HG03196 (cell line): ENCODE results near the gene CDH3.
A peak's percentile ranks its signal among the peaks of the same experiment; 100 is the strongest.
"Not testable (repeated sequence)": the region's sequence is repeated elsewhere in the genome, so short reads cannot be mapped to it uniquely, and the experiment has no call there.

Experiments used
- ATAC-seq: cut with Tn5 transposase; IDR thresholded peaks from one replicate; pipeline ENCODE4 v1.9.1; 2021; ENCODE audit not compliant: unreplicated experiment

The CDH3 gene

GRCh38 chr16:68700831-68701230 is 55.7 kb downstream of the CDH3 start:
- no peak for ATAC-seq

- ATAC-seq, result no peak
Measured at GRCh38 chr16:68704232-68704867, 59.2 kb downstream of the CDH3 start.

DNA sequence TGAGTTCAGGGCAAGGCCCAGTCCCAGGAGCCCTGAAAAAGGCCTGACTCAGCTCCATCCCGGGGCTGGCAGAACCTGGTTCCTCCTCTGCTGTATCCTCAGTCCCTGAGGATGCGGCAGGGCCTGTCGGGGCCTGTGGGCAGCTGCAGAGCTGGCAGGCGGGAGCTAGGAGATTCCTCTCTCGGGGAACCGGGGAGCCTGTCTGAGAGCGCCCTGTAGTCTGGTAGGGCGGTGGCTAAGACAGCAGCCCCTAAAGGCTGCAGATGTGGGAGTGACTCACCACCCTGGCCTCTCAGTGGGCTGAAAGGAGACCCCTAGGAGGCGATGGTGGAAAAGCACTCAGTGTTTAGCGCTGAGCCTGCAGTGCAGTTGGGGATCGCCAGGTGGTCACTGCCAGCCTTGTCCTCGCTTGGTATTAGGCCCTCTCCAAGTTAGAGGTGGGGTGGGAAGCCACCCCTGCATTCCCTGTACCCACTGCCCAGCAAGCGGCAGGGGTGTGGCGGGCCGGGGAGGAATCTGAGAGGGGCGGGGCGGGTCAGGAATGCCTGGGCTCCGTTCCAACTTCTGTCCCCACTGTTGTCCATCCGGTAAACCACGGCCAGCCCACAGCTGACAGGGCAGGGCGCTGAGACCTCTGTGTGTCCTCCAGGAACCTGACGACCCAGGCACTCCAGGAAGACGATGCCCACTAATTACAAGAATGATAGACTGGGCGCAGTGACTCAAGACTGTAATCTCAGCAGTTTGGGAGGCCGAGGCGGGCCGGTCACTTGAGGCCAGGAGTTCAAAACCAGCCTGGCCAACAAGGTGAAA is 62.4 kb downstream of the CDH3 start:
- no peak for ATAC-seq

DNA sequence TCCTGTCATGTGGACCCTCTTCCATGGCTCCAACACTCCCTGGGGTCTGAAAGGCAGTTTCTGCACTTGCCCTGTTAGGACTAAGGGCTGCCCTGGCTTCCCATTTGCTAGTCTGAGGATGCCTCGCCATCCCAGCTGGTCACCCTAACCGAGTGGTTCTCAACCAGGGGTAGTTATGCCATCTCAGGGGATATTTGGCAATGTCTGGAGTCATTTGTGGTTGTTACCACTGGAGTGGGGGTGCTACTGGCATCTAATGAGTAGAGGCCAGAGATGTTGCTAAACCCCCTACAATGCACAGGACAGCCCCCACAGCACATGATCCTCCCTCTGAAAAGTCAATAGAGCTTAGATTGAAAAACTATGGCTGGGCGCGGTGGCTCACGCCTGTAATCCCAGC is 65.1 kb downstream of the CDH3 start:
- no peak for ATAC-seq

- no peak for ATAC-seq
Measured at GRCh38 chr16:68711421-68712139, 66.5 kb downstream of the CDH3 start.

GRCh38 chr16:68713361-68713760 is 68.3 kb downstream of the CDH3 start:
- no peak for ATAC-seq

GRCh38 chr16:68715471-68715870 is 70.4 kb downstream of the CDH3 start:
- no peak for ATAC-seq

DNA sequence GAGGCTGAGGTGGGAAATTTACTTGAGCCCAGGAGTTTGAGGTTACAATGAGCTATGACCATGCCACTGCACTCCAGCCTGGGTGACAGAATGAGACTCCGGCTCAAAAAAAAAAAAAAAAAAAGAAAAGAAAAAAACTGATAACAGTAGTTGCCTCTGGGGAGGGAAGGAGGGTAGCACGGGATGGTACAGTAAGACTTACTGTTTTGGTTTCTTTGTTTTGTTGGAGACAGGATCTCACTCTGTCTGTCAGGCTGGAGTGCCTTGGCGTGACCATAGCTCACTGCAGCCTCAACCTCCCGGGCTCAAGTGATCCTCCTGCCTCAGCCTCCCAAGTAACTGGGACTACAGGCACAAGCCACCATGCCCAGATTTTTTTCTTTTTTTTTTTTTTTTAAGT is 71.4 kb downstream of the CDH3 start:
- ATAC-seq, result not testable (repeated sequence)

DNA sequence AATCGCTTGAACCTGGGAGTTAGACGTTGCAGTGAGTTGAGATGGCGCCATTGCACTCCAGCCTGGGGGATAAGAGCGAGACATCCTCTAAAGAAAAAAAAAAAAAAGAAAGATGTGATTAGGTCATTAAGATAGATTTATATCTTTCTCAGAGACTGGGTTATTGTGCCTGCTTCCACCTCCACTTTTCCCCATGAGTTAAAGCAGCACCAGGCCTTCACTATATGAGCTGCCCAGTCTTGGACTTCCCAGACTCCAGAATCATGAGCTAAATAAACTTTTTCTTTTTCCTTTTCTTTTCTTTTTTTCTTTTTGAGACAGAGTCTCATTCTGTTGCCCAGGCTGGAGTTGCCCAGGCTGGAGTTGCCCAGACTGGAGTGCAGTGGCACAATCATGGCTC is 72.6 kb downstream of the CDH3 start:
- ATAC-seq, result no peak

DNA sequence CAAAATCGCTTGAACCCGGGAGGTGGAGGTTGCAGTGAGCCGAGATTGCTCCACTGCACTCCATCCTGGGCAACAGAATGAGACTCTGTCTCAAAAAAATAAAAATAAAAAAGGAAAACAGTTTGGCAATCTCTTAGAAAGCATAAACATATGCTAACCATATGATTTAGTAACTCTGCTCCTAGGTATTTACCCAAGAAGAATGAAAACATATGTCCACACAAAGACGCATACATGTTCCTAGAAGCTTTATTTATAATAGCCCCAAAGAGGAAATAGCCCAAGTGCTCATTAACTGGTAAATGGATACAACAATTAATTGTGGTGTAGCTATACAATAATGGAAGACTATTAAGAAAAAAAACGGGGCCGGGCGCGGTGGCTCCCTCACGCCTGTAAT is 73.5 kb downstream of the CDH3 start:
- ATAC-seq, result no peak

- ATAC-seq, result peak; percentile 77
Measured at GRCh38 chr16:68719993-68720489, 74.9 kb downstream of the CDH3 start.

DNA sequence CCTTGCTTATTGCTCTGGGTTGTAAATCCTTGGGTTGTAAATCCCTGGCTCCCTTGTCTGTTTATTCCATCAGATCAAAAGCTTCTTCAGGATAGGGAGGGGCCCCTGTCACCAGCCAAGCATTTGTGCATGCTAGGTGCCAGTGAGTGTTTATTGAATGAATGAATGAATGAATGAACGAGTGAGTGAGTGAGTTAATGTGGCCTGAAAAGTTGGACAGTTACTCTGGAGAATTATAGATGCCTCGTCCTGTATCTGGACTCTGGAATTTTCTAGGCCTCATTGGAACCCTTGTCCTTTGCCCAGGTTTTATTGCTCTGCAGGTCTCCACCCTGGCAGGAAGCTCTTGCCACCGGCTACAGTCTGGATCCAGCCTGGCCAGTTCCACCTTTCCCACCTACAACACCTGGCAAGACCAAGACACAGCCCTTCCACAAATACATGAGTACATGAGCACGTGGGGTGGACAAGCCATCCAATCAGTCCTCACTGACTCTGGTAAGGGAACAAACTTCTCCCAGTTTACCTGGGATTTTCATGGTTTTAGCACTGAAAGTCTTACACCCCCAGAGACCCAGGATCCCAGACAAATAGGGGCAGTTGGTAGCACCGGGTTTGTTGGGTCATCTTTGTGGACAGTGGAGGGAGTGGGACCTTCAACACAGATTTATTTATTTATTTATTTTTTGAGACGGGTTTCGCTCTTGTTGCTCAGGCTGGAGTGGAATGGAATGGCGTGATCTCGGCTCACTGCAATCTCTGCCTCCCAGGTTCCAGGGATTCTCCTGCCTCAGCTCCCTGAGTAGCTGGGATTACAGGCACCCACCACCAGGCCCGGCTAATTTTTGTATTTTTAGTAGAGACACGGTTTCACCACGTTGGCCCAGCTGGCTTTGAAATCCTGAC is 77.3 kb downstream of the CDH3 start:
- ATAC-seq, result no peak

GRCh38 chr16:68724797-68725196 is 79.7 kb downstream of the CDH3 start:
- no peak for ATAC-seq

DNA sequence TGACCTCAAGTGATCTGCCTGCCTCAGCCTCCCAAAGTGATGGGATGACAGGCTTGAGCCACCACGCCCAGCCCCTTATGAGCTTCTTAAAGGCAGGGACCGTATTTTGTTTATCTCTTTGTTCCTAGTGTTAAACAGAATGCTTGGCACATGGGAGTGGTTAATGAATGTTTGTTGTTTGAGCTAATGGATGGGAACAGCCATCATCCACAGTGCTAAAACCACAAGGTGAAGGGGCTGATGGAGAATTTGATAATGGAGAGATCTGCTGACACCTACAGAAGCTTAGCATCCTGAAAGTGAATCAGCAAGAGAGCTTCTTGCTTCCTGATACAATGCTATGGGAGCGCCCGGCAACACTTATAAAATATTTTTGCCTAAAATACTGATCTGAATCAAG is 83.4 kb downstream of the CDH3 start:
- ATAC-seq, result no peak

DNA sequence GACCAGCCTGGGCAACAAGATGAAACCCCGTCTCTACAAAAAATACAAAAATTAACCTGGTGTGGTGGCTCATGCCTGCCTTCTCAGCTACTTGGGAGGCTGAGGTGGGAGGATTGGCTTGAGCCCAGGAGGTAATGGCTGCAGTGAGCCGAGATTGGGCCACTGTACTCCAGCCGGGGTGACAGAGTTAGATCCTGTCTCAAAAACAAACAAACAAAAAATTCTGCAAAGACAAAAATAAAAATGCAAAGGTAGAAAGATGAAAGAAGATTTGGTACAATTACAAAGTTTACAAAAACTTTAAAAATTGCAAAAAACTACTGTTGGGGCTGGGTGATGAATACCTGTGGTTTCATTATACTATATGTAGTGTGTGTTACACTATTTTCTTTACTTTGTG is 86.5 kb downstream of the CDH3 start:
- ATAC-seq, result no peak

DNA sequence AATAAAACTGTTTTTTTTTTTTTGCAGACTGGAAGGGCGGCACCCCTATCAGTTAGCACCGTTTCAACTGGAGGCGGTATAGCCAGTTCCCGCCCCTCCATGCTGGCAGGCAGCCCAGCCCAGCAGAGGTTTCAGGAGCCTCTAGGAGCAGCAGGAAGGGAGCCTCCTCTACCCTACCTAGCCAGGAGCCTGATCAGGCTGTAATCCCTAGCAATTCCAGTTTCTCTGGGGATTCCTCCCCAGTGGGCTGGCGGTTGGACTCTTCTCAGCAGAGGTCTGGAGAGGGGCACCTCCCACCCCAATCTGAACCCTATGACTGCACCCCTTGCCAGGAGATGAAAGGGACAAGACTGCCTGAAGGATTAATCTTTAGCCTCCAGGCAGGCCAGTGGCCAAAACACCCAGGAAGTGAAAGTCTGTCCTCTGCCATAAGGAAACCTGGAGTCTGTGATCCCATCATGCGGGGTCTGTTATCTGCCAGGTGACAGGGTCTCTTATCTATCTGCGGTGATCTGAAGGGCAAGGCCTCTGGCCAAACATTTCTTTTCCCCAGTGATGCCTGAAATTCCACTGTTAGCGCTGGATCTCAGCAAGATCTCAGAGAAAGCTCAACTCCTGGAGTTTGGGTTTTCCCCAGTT is 87.1 kb downstream of the CDH3 start:
- no peak for ATAC-seq

- no peak for ATAC-seq
Measured at GRCh38 chr16:68732741-68733399, 87.8 kb downstream of the CDH3 start.

- no peak for ATAC-seq
Measured at GRCh38 chr16:68733570-68733969, 88.5 kb downstream of the CDH3 start.

DNA sequence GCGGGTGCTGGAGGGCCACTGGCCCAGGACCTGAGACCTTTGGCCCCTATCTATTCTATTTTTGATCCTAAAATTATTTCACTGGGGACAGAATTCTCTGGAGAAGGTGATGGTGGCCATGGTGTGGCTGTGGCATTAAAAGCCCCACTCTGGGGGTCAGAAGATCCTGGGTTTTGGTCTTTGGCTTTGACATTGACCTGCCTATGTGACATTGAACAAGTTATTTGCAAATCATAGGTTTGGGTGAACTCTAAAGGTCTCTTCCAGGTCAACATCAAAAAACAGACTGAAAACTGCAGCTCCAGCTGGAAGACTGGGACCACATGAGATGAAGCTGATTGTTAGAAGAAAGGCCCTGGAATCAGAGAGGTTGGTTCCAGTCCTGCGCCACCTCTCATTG is 89.7 kb downstream of the CDH3 start:
- ATAC-seq, result no peak

DNA sequence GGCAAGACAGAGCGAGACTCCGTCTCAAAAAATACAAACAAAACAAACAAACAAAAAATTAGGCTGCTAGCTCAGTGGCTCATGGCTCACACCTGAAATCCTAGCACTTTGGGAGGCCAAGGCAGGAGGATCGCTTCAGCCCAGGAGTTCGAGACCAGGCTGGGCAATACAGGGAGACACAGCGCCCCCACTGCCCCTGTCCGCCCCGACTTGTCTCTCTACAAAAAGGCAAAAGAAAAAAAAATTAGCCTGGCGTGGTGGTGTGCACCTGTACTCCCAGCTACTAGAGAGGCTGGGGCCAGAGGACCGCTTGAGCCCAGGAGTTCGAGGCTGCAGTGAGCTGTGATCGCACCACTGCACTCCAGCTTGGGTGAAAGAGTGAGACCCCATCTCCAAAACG is 91.5 kb downstream of the CDH3 start:
- ATAC-seq, result no peak
